ENCODE data around the gene GALNT6. TPM values are rescaled to one million over a fixed set of nuclear protein-coding genes. Genes with fewer than 3 reads are reported as not detected.

Gene GALNT6
- total RNA-seq, 1 donor from 2014 or later: 3.7 TPM

GRCh38 chr12:51388846-51389245 lies 2.4 kb downstream of the GALNT6 start:
- Mint-ChIP-seq H3K4me1 (ENCODE audit: low read depth) (peaks cover 9% of the 10 kb centered on the region), H3K27me3 (peaks cover 56% of the 10 kb centered on the region), H3K4me3 (ENCODE audit: low read depth) (no peak overlapping the region), H3K36me3 (ENCODE audit: insufficient read depth) (no peaks in the 10 kb centered on the region), H3K9me3 (ENCODE audit: low read depth) (no peaks in the 10 kb centered on the region), H3K27ac (no peak overlapping the region)
- no peak for DNase-seq (ENCODE audit: low spot score, unreplicated experiment)
- TF ChIP-seq CTCF (IDR thresholded peaks at IDR 0.05; ENCODE audit: unreplicated experiment): no peak

GRCh38 chr12:51388069-51388799 lies 3.0 kb downstream of the GALNT6 start:
- no peak overlapping the region for H3K27ac Mint-ChIP-seq
- no peaks in the 10 kb centered on the region for H3K9me3 Mint-ChIP-seq (ENCODE audit: low read depth)
- no peak overlapping the region for H3K4me3 Mint-ChIP-seq (ENCODE audit: low read depth)
- no peak for TF ChIP-seq CTCF (IDR thresholded peaks at IDR 0.05; ENCODE audit: unreplicated experiment)
- no peak for DNase-seq (ENCODE audit: low spot score, unreplicated experiment)
- peaks cover 9% of the 10 kb centered on the region for H3K4me1 Mint-ChIP-seq (ENCODE audit: low read depth)
- peaks cover 50% of the 10 kb centered on the region for H3K27me3 Mint-ChIP-seq
- no peaks in the 10 kb centered on the region for H3K36me3 Mint-ChIP-seq (ENCODE audit: insufficient read depth)

GRCh38 chr12:51386351-51386750 lies 4.9 kb downstream of the GALNT6 start:
- Mint-ChIP-seq H3K4me3 (ENCODE audit: low read depth) (no peak overlapping the region), H3K36me3 (ENCODE audit: insufficient read depth) (no peaks in the 10 kb centered on the region), H3K27me3 (peaks cover 47% of the 10 kb centered on the region), H3K9me3 (ENCODE audit: low read depth) (no peaks in the 10 kb centered on the region), H3K4me1 (ENCODE audit: low read depth) (peaks cover 7% of the 10 kb centered on the region), H3K27ac (no peak overlapping the region)
- TF ChIP-seq CTCF (IDR thresholded peaks at IDR 0.05; ENCODE audit: unreplicated experiment): no peak
- no peak for DNase-seq (ENCODE audit: low spot score, unreplicated experiment)

- TF ChIP-seq CTCF (IDR thresholded peaks at IDR 0.05; ENCODE audit: unreplicated experiment): no peak
- H3K36me3 Mint-ChIP-seq (ENCODE audit: insufficient read depth): no peaks in the 10 kb centered on the region
- peaks cover 7% of the 10 kb centered on the region for H3K4me1 Mint-ChIP-seq (ENCODE audit: low read depth)
- peaks cover 21% of the 10 kb centered on the region for H3K27me3 Mint-ChIP-seq
- no peak for DNase-seq (ENCODE audit: low spot score, unreplicated experiment)
- no peak overlapping the region for H3K4me3 Mint-ChIP-seq (ENCODE audit: low read depth)
- H3K9me3 Mint-ChIP-seq (ENCODE audit: low read depth): no peaks in the 10 kb centered on the region
- peak overlapping the region; percentile 37 for H3K27ac Mint-ChIP-seq
Observed at GRCh38 chr12:51383269-51383905, 7.8 kb downstream of the GALNT6 start.

- no peaks in the 10 kb centered on the region for H3K36me3 Mint-ChIP-seq (ENCODE audit: insufficient read depth)
- H3K27ac Mint-ChIP-seq: no peak overlapping the region
Observed at GRCh38 chr12:51382173-51382572, 9.0 kb downstream of the GALNT6 start.

More at GRCh38 chr12:51382173-51382572, 9.0 kb downstream of the GALNT6 start:
- Mint-ChIP-seq H3K4me3 (ENCODE audit: low read depth) (no peak overlapping the region), H3K4me1 (ENCODE audit: low read depth) (peaks cover 5% of the 10 kb centered on the region), H3K27me3 (peaks cover 16% of the 10 kb centered on the region), H3K9me3 (ENCODE audit: low read depth) (no peaks in the 10 kb centered on the region)
- no peak for DNase-seq (ENCODE audit: low spot score, unreplicated experiment)
- TF ChIP-seq CTCF (IDR thresholded peaks at IDR 0.05; ENCODE audit: unreplicated experiment): no peak

Measured in progenitor cell of endocrine pancreas (in vitro differentiated cells).